ENCODE data around the gene KRTAP10-12. TPM values are rescaled to one million over a fixed set of nuclear protein-coding genes. Genes with fewer than 3 reads are reported as not detected.

KRTAP10-12 gene
- total RNA-seq, 1 donor from 2014 or later, result not detected

GRCh38 chr21:44710294-44710665 lies 13.3 kb downstream of the KRTAP10-12 start:
- H3K9me3 Mint-ChIP-seq (ENCODE audit: unreplicated experiment), result no peaks in the 10 kb centered on the region
- H3K27me3 Mint-ChIP-seq (ENCODE audit: unreplicated experiment), result peaks cover 28% of the 10 kb centered on the region
- peaks cover 16% of the 10 kb centered on the region for H3K4me1 Mint-ChIP-seq (ENCODE audit: unreplicated experiment)
- TF ChIP-seq, protein P1, sequence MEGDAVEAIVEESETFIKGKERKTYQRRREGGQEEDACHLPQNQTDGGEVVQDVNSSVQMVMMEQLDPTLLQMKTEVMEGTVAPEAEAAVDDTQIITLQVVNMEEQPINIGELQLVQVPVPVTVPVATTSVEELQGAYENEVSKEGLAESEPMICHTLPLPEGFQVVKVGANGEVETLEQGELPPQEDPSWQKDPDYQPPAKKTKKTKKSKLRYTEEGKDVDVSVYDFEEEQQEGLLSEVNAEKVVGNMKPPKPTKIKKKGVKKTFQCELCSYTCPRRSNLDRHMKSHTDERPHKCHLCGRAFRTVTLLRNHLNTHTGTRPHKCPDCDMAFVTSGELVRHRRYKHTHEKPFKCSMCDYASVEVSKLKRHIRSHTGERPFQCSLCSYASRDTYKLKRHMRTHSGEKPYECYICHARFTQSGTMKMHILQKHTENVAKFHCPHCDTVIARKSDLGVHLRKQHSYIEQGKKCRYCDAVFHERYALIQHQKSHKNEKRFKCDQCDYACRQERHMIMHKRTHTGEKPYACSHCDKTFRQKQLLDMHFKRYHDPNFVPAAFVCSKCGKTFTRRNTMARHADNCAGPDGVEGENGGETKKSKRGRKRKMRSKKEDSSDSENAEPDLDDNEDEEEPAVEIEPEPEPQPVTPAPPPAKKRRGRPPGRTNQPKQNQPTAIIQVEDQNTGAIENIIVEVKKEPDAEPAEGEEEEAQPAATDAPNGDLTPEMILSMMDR (IDR thresholded peaks at IDR 0.05; ENCODE audit: unreplicated experiment), result no peak
- peaks cover 8% of the 10 kb centered on the region for H3K36me3 Mint-ChIP-seq (ENCODE audit: low read depth, unreplicated experiment)
- DNase-seq (ENCODE audit: low spot score), result no peak
- no peak overlapping the region for H3K27ac Mint-ChIP-seq (ENCODE audit: unreplicated experiment)
- no peak overlapping the region for H3K4me3 Mint-ChIP-seq (ENCODE audit: unreplicated experiment)

GRCh38 chr21:44710756-44711326 lies 13.9 kb downstream of the KRTAP10-12 start:
- Mint-ChIP-seq H3K4me3 (ENCODE audit: unreplicated experiment) (no peak overlapping the region), H3K9me3 (ENCODE audit: unreplicated experiment) (no peaks in the 10 kb centered on the region), H3K4me1 (ENCODE audit: unreplicated experiment) (peaks cover 14% of the 10 kb centered on the region), H3K27ac (ENCODE audit: unreplicated experiment) (no peak overlapping the region), H3K27me3 (ENCODE audit: unreplicated experiment) (peaks cover 26% of the 10 kb centered on the region), H3K36me3 (ENCODE audit: low read depth, unreplicated experiment) (peaks cover 6% of the 10 kb centered on the region)
- TF ChIP-seq, protein P1 (IDR thresholded peaks at IDR 0.05; ENCODE audit: unreplicated experiment), result no peak
- DNase-seq (ENCODE audit: low spot score), result no peak

- H3K27ac Mint-ChIP-seq (ENCODE audit: unreplicated experiment), result no peak within 1 kb of the TSS
- DNase-seq (ENCODE audit: low spot score), result no peak
- no peaks in the 10 kb centered on the region for H3K9me3 Mint-ChIP-seq (ENCODE audit: unreplicated experiment)
- peaks cover 11% of the 10 kb centered on the region for H3K4me1 Mint-ChIP-seq (ENCODE audit: unreplicated experiment)
- H3K4me3 Mint-ChIP-seq (ENCODE audit: unreplicated experiment), result no peak within 1 kb of the TSS
- peaks cover 4% of the 10 kb centered on the region for H3K36me3 Mint-ChIP-seq (ENCODE audit: low read depth, unreplicated experiment)
- peaks cover 24% of the 10 kb centered on the region for H3K27me3 Mint-ChIP-seq (ENCODE audit: unreplicated experiment)
- TF ChIP-seq, protein P1 (IDR thresholded peaks at IDR 0.05; ENCODE audit: unreplicated experiment), result no peak
These were observed 14.6 kb downstream of the KRTAP10-12 start, which contains the start of gene TSPEAR for GRCh38 chr21:44711327-44712202. TSPEAR (minus strand) TSS chr21:44711572; CDS start chr21:44711514, 58 bp downstream.

DNA sequence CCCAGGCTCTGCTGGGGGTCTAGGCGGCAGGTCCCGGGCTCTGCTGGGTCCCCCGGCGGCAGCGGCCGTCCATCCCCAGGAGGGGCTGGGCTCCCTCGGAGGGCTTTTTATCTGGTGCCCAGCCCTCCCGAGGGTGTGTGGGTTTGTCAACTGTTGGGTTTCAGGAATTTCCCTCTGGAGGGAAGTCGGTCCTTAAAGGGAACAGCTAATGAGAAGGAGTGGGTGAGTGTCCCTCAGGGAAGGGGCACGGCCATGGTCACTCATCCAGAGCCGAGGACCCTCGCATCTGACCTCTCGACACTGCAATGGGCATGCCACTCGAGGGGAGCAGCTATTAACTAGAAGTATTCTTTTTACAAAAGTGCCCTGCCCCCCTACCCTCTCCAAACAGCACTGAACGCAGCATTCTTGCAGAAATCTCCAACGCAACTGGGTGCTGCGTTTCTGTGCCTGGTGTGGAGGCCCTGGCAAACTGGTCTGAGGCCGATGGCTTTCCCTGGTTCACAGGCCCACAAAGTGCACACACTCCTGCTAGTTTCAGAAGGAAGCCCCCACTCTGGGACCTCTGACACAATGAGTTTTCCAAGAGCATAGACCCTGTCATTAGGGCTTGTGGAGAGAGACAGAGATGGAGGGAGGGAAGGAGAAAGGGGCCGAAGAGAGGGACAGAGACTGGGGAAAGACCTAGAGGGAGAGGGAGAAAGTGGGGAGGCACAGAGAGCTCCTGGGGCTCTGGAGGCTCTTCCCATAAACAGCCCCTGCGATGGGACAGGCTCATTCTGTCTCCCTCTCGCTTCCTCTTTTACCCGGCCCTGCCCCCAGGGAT lies 15.4 kb downstream of the KRTAP10-12 start:
- Mint-ChIP-seq H3K4me3 (ENCODE audit: unreplicated experiment) (no peak overlapping the region), H3K36me3 (ENCODE audit: low read depth, unreplicated experiment) (peaks cover 4% of the 10 kb centered on the region), H3K4me1 (ENCODE audit: unreplicated experiment) (peaks cover 10% of the 10 kb centered on the region), H3K27ac (ENCODE audit: unreplicated experiment) (no peak overlapping the region), H3K27me3 (ENCODE audit: unreplicated experiment) (peaks cover 22% of the 10 kb centered on the region), H3K9me3 (ENCODE audit: unreplicated experiment) (no peaks in the 10 kb centered on the region)
- TF ChIP-seq, protein P1 (IDR thresholded peaks at IDR 0.05; ENCODE audit: unreplicated experiment), result no peak
- DNase-seq (ENCODE audit: low spot score), result no peak

All from endothelial cell (in vitro differentiated cells).